HG03439 (cell line): ENCODE data around the gene MFSD6.
A peak's percentile ranks its signal among the peaks of the same experiment; 100 is the strongest.
"Not testable (repeated sequence)": the region's sequence is repeated elsewhere in the genome, so short reads cannot be mapped to it uniquely, and the experiment has no call there.

Experiments
- ATAC-seq: cut with Tn5 transposase; IDR thresholded peaks from one replicate; pipeline ENCODE4 v1.9.1; 2021; ENCODE audit warnings: mild to moderate bottlenecking, moderate library complexity; ENCODE audit not compliant: unreplicated experiment

MFSD6 gene

DNA sequence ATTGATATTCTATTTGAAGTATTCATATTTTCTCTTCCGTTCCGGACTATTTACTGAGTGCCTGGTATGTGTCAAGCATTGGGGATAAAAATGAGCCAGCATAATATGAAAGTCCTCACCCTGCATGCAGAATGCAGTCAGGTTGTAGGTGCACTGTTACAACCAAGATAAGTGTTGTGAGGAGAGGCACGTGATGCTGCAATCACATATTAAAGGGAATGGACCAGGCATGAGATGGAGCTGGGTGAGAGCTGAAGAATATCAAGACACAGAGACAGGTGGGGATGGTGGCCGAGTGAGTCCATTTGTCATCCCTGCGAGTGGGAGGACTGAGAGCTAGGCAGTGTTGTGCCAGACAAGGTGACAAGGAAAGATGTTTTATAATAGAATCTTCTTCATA is 52.3 kb downstream of the MFSD6 start:
- ATAC-seq, result no peak

DNA sequence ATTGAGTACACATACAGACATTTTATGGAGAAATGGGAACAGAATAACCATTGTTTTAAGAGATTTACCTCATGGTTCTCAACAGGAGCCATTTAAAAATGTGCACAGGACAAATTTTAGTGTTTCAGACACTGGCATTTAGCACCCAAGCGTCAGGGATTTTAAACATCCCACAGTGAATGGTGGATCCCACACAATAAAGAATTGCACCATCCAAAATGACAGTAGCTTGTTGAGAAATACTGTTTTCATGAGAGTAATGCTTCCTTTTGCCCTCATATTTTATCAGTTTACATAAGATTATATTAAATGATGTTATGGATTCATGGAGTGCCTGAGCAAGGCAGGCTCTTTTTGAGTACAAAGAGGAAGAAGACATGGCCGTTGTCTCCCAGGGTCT is 54.0 kb downstream of the MFSD6 start:
- ATAC-seq, result no peak

DNA sequence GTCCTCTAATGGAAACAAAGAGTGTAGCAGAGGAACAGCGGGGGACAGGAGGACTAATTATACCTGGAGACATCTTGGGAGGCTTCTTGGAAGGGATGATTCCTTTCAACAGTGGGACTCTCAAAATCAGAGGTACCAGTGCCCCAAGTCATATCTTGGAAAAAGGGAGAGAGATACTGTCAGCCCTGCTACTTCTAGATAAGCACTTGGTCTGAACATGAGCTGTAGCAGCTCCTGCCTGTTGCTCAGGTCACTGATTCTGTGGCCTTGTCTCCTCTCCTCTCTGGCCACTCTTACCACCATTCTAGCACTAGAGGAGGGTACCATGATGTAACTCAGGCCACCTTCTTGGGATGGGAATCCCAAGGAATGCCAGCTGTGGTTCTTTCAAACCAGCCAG is 54.5 kb downstream of the MFSD6 start:
- ATAC-seq, result no peak

DNA sequence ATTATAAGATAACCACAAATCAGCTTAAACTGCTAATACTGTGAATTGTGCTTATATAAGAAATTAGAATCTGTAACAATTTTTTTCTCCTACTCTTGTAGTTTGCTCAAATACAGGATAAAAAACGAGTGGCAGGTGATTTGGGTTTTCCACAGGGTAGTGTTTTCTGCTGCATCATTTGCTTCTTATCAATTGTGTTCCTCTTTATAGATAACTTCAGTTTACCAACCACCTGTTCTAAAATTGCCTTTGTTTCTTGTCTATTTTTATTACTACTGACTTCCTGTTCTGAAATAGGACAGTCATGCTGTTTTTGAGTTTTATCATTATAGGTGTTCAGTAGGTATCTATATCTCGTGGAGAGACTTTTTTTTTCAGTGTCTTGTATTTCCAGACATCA is 56.9 kb downstream of the MFSD6 start:
- ATAC-seq, result peak; percentile 50

DNA sequence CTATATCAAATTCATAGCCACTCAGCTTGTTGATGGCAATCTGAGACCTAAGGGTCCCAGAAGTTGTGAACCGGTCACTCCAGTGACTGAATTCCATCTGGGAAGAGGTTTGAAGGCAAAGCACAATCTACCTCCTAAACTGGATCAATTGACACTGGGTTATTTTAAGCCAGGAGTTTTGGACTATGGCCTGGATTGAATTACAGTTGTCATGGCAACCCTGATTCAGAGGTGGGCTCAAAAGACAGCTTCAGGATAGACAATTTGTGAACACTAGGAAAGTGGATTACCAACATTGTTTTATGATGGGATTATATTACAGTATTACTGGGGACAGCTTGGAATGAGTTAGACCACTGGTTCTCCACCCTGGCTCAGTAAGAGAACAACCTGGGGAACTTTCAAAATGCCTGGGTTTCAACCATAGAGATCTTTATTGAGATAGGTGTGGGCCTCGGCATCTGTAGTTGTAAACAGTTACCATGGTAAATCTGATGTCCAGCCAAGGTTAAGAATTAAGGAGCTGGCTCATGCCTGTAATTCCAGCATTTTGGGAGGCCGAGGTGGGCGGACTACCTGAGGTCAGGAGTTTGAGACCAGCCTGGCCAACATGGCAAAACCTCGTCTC is 58.8 kb downstream of the MFSD6 start:
- no peak for ATAC-seq

DNA sequence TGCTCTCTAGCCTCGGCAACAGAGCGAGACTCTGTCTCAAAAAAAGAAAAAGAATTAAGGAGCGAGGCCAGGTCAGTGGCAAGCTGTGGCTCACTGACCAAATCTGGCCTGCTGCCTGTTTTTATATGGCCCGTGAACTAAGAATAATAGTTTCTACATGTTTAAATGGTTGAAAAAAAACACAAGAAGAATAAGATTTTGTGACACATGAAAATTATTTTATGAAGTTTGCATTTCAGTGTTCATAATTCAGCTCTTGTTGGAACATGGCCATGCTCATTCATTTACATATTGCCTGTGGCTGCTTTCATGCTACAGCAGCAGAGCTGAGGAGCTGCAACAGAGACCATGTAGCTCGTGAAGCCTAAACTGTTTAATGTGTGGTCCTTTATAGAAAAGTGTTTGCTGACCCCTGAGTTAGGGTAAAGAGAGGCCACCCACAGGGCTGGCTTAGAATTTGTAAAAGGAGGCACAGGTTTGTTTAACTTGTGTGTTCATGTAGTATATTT is 59.5 kb downstream of the MFSD6 start:
- peak; percentile 50 for ATAC-seq

DNA sequence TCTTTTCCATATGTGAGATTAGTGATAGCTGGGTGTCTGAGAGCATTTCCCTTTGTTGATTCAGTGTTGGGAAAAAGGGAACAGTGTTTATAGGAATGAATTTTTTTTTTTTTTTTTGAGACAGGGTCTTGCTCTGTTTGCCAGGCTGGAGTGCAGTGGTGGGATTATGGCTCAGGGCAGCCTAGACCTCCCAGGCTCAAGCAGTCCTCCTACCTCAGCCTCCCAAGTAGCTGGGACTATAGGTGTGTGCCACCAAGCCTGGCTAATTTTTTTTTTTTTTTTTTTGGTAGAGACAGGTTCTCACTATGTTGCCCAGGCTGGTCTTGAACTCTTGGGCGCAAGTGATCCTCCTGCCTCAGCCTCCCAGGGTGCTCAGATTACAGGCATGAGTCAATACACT is 60.2 kb downstream of the MFSD6 start:
- ATAC-seq, result not testable (repeated sequence)

DNA sequence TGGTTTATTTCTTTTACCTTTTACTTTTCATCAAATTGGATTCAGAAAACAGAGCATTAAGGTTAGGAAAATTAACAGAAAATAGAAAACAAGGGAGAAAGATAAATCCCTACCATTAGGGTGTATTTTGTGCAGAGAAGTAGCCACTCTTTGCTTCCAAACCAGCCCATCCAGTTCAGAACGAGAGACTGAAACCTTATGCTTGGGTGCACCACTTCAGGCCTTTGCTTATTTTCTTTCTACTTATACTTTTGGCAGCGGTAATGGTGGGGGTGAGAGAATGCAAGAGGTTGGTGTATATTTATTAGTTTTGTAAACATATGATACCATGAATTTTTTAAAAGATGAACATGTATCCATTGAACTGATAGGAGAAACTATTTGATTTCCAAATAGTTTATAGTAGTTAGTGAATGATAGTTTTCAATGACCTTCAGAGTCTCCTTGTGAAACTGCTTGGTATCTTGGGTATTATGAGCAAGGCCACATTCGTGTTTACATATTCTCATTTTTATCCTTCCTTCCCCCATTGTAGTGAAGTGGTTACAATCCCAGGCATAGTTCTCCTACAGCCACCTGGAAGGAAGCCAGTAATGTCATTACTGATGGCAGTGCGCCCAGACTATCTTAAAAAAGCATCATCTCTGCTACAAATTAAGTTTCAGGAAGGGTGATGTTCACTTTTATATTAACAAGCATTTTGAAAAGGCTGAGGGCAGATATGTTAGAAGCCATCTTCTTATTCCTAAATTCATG is 60.8 kb downstream of the MFSD6 start:
- ATAC-seq, result no peak

DNA sequence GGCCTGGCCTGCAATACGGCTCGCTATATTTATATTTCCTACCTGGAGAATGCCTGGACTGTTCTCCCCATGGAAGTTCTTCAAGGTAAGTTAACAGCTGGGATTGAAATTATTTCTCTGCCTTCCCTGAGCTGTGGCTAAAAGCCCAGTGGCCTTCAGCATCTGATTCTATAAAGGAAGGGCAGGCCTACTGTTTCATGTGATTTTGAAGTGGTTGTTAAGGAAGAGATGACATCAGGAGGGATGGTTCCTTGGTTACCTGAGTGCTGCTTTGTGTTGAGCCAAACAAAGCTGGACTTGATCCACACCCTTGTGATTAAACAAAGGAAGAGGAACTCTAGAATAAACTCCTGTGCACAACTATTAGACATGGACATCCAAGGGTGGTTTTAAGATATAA is 61.6 kb downstream of the MFSD6 start:
- ATAC-seq, result no peak

DNA sequence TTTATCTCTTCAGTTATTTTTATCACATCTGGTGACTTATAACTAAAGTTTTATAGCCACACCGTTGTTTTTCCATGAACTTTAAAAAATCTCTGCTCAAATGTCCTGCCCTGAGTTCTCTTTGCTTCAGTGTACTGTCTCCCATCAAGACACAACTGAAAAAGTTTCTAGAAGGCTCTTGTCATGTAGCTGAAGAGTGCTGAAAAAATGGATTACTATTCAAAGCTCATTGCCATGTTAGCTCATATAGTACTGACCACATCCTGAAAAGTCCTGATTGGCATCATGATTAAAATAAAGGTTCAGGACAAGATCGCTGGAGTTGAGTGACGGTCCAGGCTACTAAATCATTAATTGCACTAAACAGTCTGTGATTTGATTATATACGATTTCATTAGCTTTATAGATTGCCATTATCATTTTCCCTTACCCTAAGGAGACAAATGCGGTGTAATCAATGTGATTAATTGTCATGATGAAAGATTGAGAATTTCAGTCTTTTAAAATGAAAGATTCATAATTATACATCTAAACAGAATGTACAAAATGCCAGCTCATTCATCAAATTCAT is 62.2 kb downstream of the MFSD6 start:
- no peak for ATAC-seq

DNA sequence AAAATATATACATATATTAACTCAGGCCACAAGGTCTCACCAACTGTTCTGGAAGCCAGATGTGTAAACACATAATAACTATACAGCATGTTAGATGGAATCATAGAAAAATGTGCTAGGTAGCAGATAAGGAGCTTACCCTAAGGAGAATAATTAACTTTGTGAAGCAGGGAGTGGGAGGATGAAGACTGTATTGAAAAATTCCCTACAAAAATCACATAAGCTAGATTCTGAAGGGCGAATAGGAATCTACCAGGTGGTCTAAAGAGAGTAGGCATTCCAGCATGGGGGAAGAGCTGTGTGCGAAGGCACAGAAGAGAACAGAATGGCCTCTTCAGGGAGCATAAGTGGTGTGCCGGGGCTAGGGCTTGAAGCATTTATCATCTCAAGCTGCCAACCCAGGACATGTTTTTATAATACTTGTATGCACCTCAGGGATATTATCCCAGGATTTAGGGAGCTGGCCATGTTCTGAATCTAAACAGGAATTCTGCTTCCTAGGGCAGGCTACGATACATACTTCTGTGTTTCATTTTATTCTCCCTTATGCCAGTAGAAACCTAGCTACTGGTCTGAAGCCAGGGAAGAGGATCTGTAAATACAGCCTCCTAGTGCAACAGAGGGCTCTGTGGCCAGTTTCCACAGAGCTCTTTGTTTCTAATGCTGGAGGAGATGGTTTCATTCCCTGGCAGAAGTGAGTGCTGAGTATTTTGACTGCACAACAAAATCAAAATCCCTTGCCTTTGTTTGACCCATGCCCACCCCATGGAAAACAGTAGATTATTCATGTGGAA is 69.7 kb downstream of the MFSD6 start:
- ATAC-seq, result no peak

DNA sequence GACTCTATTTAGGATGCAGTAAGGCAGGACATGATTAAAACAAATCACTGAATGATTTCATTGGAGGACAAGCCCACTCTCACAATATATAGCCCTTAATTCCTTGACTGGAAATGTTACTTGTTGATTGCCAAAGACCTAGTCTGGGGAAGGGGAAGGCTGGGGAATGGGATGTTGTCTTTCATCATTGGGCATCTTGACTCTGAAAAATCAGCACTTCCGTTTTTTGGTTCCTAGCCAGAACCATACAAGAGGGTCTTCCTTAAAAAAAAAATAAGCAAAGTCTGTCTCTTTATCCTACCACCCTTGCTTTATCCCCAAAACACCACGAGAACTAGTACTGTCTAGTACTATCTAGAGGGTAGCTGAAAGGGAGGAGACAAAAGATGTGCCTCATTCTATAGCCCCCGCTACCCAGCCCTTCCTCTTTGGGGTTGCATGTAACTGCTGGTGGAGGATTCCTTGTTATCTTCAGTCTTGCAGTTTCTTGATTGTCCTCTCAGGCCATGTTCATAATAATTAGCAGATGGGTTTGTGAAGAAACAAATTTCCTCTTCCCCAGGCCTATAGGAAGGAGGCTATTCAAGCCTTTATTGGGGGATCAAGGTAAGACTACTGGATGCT is 70.5 kb downstream of the MFSD6 start:
- no peak for ATAC-seq

DNA sequence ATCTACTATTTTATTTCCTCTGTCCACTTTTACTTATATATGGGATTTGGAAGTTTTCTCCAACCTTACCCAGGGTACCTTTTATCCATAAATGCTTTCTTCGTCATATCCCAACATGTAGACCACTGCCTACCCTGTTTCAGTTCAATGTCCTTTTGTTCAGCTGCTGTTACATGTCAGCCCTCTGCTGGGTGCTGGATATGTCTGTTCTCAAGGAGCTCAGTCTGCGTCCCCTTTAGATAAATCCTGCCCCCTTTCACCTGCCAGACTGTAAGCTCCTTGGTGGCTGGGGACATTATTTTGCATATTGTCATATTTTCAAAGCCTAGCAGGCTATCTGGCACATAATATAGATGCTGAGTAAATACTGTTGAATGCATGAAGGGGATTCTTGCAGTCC is 73.2 kb downstream of the MFSD6 start:
- no peak for ATAC-seq

DNA sequence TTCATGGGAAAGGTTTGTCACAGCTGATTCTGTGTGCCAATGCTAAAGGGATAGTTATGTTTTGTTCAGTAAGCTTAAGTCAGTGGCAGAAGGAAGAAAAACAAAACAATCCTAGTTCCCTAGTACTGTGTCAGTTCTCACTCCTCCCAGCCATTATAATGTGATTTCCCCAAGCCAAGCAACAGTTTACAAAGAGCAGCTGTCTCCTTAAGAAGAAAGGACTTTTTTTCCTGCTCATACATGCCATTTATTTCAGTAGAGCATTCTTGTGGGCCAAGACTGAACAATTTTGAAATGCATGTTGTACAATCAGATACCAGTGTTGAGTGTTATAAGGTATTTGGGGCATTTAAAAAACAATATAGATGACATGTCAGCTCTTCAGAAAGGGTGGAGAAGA is 74.3 kb downstream of the MFSD6 start:
- ATAC-seq, result no peak

DNA sequence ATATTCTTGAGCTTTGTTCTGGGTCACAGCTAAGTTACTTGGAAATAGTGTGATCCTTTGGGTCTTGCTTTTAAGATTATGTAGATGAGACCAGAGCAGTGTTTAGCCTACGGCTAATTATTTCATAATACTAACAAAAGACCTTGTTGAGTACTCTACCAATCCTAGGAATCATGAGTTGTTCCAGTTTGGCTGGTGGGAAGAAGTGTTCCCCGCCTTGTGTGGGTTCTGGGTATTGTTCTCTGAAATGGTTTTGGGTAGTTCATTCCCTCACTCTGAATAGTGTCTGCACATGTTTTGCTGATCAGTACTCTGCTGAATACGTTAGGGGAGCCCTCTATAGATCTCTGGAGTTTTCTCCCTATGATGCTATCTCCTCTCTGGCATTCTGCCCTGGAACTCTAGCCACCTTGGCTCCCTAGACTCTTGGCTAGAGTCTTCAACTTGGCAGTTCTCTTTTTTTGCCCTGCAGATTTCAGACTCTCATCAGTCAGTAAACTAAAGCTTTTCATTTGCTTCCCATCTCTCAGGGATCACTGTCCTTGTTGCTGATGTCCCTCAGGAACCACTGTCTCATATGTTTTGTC is 78.0 kb downstream of the MFSD6 start:
- ATAC-seq, result no peak

DNA sequence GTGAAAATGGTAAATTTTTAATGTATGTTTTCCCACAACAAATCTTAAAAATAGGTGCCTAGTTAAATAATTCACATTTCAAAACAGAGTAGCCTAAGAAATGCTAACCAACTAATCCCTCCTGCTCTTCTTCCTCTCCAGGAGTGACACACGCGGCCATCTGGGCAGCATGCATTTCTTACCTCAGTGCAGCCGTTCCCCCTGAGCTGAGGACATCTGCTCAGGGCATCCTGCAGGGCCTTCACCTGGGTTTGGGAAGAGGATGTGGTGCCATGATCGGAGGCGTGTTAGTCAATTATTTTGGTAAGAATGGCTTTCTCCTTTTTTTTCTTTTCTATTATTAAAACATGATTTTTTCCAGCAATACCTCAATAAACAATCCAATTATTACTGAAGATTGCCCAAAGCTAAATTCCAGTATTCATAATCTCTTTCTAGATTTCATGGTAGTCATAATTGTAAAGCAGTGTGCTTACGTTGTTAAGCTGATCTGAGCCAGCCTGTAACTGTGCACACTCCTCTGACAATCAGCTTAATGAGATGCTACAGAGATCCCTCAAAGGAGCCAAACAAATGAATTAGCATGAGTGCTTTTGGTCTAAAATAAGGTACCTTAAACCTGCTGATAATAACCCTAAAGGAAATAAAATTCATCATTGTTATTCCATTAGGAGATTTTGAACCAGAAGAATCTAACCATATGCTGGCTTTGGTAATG is 80.5 kb downstream of the MFSD6 start:
- ATAC-seq, result no peak

DNA sequence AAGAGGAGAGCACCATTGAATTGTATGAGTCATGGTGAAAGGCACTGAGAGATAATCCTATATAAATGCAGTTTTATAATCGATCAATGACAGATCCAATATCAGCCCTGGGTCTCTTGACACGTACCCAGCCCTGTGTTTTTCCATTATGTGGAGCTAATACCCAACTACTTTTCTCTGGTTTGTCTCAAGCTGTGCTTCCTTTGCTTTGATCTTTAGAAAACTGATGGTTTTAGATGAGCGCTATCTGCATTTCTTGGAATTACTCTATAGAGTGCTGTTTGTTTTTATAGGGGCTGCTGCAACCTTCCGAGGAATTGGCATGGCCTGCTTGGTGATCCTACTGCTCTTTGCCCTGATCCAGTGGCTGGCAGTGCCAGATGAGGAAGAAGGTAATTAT is 81.3 kb downstream of the MFSD6 start:
- no peak for ATAC-seq

DNA sequence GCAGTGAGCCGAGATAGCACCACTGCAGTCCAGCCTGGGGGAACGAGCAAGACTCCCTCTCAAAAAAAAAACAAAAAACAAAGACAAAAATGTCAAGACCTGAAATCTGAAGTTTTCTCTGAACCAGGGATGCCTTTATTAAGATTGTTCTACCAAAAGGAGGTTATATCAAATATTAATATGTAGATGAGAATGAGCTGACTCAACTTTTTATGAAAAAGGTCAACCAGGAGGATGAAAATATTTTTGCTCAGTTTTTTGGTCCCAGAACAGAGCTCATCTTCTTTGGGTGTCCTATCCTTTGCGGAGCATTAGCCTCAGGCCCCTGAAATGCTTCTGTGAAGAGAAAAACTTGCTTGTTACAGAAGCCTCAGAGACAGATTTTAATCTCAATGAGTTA is 82.3 kb downstream of the MFSD6 start:
- no peak for ATAC-seq

DNA sequence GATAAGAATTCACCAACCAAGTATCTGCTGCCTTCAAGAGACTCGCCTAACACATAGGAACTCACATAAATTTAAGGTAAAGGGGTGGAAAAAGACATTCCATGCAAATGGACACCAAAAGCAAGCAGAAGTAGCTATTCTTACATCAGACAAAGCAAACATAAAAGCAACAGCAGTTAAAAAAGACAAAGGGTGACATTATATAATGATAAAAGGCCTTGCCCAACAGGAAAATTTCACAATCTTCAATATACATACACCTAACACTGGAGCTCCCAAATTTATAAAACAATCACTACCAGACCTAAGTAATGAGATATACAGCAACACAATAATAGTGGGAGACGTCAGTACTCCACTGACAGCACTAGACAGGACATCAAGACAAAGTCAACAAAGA is 84.9 kb downstream of the MFSD6 start:
- no peak for ATAC-seq
